Common myeloid progenitor, CD34-positive (primary cell): Measurements from ENCODE around the gene FAM98C.
A peak's percentile ranks its signal among the peaks of the same experiment; 100 is the strongest.

Experiments used
- CTCF ChIA-PET: fragments of 350-600 bp; sonication (Branson Sonifier 250); formaldehyde crosslinking; loops from one replicate; lab custom pipeline; 2021; ENCODE audit warnings: antibody characterized with exemption; lab: Charles Lee
- POLR2A ChIA-PET: fragments of 350-600 bp; sonication (Branson Sonifier 250); formaldehyde crosslinking; loops from one replicate; lab custom pipeline; 2021; ENCODE audit warnings: antibody characterized with exemption; lab: Charles Lee
- DNase-seq, 3 donors: peaks; one replicate each; pipeline versions ENCODE4 v3.0.0 to v3.0.0-alpha.2; 2013
- H3K27ac ChIP-seq, 2 experiments: 1 replicate in 1 of 2; 2 replicates in 1 of 2; pipeline ENCODE4 v1.7.0; 2013; ENCODE audit warnings: inconsistent platforms in 2 of 2, low read length in 2 of 2, mild to moderate bottlenecking in 2 of 2, low read depth in 1 of 2, moderate library complexity in 1 of 2; ENCODE audit not compliant: severe bottlenecking in 2 of 2, insufficient read depth in 1 of 2, poor library complexity in 1 of 2
- H3K27me3 ChIP-seq, 5 experiments: replicated peaks in 2 of 5; 1 replicate in 3 of 5; 2 replicates in 2 of 5; pipeline versions ENCODE4 v1.6.1 to v1.7.0; 2013; ENCODE audit warnings: low read length in 4 of 5, mild to moderate bottlenecking in 2 of 5, moderate library complexity in 2 of 5, inconsistent platforms in 1 of 5; ENCODE audit not compliant: insufficient read depth in 5 of 5, control insufficient read depth in 4 of 5
- H3K36me3 ChIP-seq, 4 experiments: 1 replicate in 2 of 4; 2 replicates in 2 of 4; pipeline versions ENCODE4 v1.6.1 to v1.7.0; 2013; ENCODE audit warnings: low read length in 3 of 4, control low read depth in 1 of 4, mild to moderate bottlenecking in 1 of 4; ENCODE audit not compliant: control insufficient read depth in 4 of 4, insufficient read depth in 4 of 4
- H3K4me1 ChIP-seq, 4 experiments: 1 replicate in 3 of 4; 2 replicates in 1 of 4; pipeline versions ENCODE4 v1.6.1 to v1.7.1; 2013; ENCODE audit warnings: low read length in 3 of 4, mild to moderate bottlenecking in 3 of 4, control low read depth in 1 of 4, inconsistent platforms in 1 of 4, moderate library complexity in 1 of 4; ENCODE audit not compliant: control insufficient read depth in 4 of 4, insufficient read depth in 4 of 4; ENCODE audit errors: control extremely low read depth in 1 of 4
- H3K4me3 ChIP-seq, 7 experiments: 1 replicate in 4 of 7; 2 replicates in 3 of 7; pipeline versions ENCODE4 v1.5.1 to v1.7.0; 2013; ENCODE audit warnings: mild to moderate bottlenecking in 7 of 7, low read length in 6 of 7, moderate library complexity in 6 of 7, inconsistent platforms in 2 of 7, low read depth in 2 of 7, control low read depth in 1 of 7; ENCODE audit not compliant: insufficient read depth in 4 of 7, control insufficient read depth in 1 of 7; ENCODE audit errors: extremely low read depth in 1 of 7
- H3K9me3 ChIP-seq, 5 experiments: 1 replicate in 4 of 5; 2 replicates in 1 of 5; pipeline versions ENCODE4 v1.6.1 to v1.7.1; 2013; ENCODE audit warnings: low read length in 4 of 5, mild to moderate bottlenecking in 2 of 5, inconsistent platforms in 1 of 5, low read depth in 1 of 5, moderate library complexity in 1 of 5; ENCODE audit not compliant: control insufficient read depth in 4 of 5, insufficient read depth in 2 of 5; ENCODE audit errors: control extremely low read depth in 1 of 5
- WGBS: methylation state at CpG from one replicate; pipeline ENCODE4 v1.1.5; 2013; ENCODE audit not compliant: insufficient coverage; 5-methylcytosine and 5-hydroxymethylcytosine counted together

FAM98C gene

DNA sequence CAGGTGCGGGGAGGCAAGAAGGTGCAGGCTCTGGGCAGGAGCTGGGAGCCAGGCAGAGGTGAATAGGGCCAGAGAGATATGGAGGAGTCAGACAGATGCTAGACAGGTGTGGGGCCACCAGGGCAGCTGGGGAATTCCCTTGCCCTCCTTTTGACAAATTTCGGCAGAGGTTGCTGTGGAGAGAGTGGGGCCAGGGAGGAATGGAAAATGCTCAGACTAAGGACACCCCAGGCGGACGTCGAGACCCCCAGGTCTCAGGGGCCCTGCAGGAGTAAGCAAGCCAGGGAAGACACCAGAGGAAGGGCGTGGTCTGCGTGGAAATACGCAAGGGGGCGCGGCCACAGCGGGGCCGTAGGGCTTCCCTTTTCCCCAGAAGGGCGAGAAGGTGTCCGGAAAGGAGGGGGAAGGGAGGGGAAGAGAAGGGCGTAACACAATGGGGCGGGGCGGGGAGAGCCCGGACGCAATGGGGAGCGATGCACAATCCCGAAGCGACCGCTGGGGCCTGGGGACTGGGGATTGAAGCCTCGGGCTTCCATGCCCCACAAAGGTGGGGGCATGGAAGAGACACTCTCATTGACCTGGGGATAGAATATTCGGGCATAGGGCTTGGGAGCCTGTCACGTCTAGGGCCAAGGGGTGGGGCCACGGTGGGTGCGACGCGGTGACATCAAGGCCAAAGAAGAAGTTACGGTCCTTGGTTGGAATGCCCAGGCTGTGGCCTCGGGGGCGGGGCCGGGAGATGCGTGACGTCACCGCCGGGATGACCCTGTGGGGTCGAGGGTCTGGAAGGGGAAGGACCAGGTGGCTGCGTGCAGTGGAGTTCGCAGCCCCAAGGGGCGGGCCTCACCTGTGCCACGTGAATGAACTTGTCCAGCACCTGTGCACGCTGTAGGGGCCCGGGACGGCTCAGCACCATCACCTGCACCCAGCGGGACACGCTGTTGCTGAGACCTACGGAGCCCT lies 14.9 kb downstream of the FAM98C start:
- CTCF ChIA-PET: interaction anchor here (0.5 to 1.2 kb wide), 2 partner anchors 12 to 15 kb away, joined by 4 read pairs; partner anchors contain the start of gene FAM98C
- Histone ChIP-seq H3K9me3 (no peaks in the 10 kb centered on the region), H3K4me3 (peak overlapping the region in 5 of 7 experiments; percentile 22 to 75 (median 58)), H3K27ac (no peak overlapping the region), H3K27me3 (no peaks in the 10 kb centered on the region), H3K36me3 (peaks cover 0 to 36% (median 2%) of the 10 kb centered on the region in 4 experiments), H3K4me1 (peaks cover 0 to 15% (median 14%) of the 10 kb centered on the region in 4 experiments)
- peak; percentile 77 to 79 (median 79) for DNase-seq
- 23% methylated on average over 40 of the region's 49 CpGs for WGBS
- POLR2A ChIA-PET: no interaction called here

DNA sequence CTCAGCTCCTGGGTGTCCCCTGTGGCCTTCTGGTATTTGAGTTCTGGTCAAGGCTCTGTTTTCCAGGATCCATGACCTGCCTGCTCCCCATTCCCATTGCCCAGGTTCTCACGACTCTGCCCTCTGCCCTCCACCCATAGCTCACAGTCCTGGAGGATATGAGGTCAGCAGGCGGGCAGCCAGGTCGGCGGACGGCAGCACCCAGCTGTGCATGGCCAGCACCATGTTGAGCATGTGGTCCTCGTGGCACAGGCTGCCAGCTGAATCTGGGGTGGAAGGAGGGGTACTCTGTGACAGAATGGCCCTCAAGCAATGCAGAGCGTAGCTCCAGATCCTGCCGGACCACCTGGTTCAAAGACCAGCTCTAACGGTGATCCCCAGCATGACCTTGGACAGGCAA lies 18.0 kb downstream of the FAM98C start:
- no peak overlapping the region for H3K4me3 ChIP-seq
- ChIA-PET POLR2A (interaction anchor here (0.7 kb wide), 1 partner anchor 95 kb away, joined by 4 read pairs; no protein-coding TSS in a partner anchor), CTCF (interaction anchor here (0.8 to 1.2 kb wide), 3 partner anchors 14 to 18 kb away, joined by 3 to 4 read pairs (median 3); partner anchors contain the start of gene FAM98C)
- 96% methylated on average over 9 of the region's 9 CpGs for WGBS
- H3K9me3 ChIP-seq: no peaks in the 10 kb centered on the region
- DNase-seq: no peak
- H3K27me3 ChIP-seq: no peaks in the 10 kb centered on the region
- peaks cover 0 to 20% (median 2%) of the 10 kb centered on the region in 4 experiments for H3K36me3 ChIP-seq
- H3K27ac ChIP-seq: no peak overlapping the region
- H3K4me1 ChIP-seq: peaks cover 0 to 31% (median 22%) of the 10 kb centered on the region in 4 experiments

DNA sequence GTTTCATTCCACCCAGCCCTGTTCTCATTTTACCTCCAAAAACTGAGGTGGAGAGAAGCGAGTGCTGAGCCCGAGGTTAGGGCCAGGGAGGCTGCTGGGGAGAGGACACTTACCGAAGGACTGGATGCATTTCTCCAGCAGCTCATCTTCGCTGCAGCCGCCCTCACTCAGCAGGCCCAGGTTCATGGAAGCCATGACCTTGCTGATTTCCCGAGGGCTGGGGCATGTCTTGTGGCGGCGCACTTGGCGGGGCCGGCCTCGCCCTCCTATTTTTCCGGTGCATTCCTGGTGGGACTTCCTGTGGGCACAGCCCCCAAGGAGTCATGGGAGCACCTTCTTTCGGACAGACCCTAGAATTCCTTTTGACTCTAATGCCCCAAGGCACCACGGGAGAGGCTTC lies 19.0 kb downstream of the FAM98C start:
- H3K9me3 ChIP-seq: no peaks in the 10 kb centered on the region
- POLR2A ChIA-PET: no interaction called here
- H3K27me3 ChIP-seq: no peaks in the 10 kb centered on the region
- no peak for DNase-seq
- 96% methylated on average over 12 of the region's 14 CpGs for WGBS
- no peak overlapping the region for H3K27ac ChIP-seq
- H3K4me3 ChIP-seq: no peak overlapping the region
- CTCF ChIA-PET: interaction anchor here (1.2 kb wide), 2 partner anchors 15 to 17 kb away, joined by 4 read pairs; no protein-coding TSS in a partner anchor
- peaks cover 0 to 37% (median 28%) of the 10 kb centered on the region in 4 experiments for H3K4me1 ChIP-seq
- peaks cover 0 to 17% (median 2%) of the 10 kb centered on the region in 4 experiments for H3K36me3 ChIP-seq

DNA sequence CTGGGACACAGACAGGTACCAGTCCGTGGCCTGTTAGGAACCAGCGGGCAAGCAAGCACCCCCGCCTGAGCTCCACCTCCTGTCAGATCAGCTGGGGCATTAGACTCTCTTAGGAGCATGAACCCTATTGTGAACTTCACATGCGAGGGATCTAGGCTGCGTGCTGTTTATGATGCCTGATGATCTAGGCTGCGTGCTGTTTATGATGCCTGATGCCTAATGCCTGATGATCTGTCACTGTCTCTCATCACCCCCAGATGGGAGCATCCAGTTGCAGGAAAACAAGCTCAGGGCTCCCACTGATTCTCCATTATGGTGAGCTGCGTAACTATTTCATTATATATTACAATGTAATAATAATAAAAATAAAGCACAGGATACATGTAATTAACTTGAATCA lies 19.5 kb downstream of the FAM98C start:
- no peak overlapping the region for H3K4me3 ChIP-seq
- H3K36me3 ChIP-seq: peaks cover 0 to 11% (median 0%) of the 10 kb centered on the region in 4 experiments
- 92% methylated on average over 4 of the region's 7 CpGs for whole genome bisulfite sequencing
- no peak for DNase-seq
- H3K4me1 ChIP-seq: peaks cover 0 to 39% (median 26%) of the 10 kb centered on the region in 4 experiments
- ChIA-PET CTCF (interaction anchor here (1.2 kb wide), 1 partner anchor 18 kb away, joined by 4 read pairs; no protein-coding TSS in a partner anchor), POLR2A (no interaction called here)
- H3K27me3 ChIP-seq: no peaks in the 10 kb centered on the region
- no peak overlapping the region for H3K27ac ChIP-seq
- no peaks in the 10 kb centered on the region for H3K9me3 ChIP-seq

DNA sequence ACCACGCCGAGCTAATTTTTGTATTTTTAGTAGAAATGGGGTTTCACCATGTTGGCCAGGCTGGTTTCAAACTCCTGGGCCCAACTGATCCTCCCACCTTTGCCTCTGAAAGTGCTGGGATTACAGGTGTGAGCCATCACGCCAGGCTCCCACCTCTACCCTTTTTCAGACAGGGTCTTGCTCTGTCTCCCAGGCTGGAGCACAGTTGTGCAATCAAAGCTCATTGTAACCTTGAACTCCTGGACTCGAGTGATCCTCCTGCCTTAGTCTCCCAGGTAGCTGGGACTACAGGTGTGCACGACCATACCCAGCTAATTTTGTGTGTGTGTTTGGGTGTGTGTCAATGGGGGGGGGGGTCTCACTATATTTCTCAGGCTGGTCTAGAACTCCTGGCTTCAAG lies 21.4 kb downstream of the FAM98C start:
- no peak overlapping the region for H3K27ac ChIP-seq
- 100% methylated on average over 2 of the region's 5 CpGs for WGBS
- ChIA-PET POLR2A (no interaction called here), CTCF (interaction anchor here (1.0 to 3.6 kb wide), 3 partner anchors 14 to 20 kb away, joined by 3 to 15 read pairs (median 5); no protein-coding TSS in a partner anchor)
- no peak for DNase-seq
- peaks cover 0 to 39% (median 15%) of the 10 kb centered on the region in 4 experiments for H3K4me1 ChIP-seq
- H3K9me3 ChIP-seq: no peaks in the 10 kb centered on the region
- no peaks in the 10 kb centered on the region for H3K27me3 ChIP-seq
- H3K36me3 ChIP-seq: peaks cover 0 to 7% (median 0%) of the 10 kb centered on the region in 4 experiments
- no peak overlapping the region for H3K4me3 ChIP-seq

DNA sequence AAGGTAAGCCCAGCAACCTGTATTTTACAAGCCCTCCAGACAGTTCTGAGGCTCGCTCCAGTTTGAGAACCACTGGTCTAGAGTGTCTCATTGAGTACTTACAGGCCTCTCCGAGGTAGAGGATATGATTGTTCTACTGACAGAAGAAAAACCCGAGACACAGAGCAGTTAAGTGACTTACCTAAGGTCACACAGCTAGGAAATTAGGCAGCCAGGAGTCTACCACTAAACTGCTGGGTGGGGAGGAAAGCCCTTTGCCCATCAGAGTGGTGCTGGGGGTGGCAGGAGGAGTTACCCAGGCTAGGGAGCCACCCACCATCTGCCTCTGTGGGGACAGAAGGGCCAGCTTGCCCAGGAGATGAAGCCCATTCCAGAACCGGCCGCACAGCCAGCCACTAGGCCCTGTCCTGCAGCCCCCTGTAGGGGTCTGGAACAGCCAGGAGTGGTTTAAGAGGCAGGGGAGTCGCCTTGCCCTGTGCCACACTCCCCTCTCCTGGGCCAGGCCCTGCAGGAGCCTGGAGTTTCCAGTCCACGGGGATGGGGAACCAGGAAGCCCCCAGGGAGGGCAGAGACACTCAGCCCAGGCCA lies 22.4 kb downstream of the FAM98C start:
- no peaks in the 10 kb centered on the region for H3K9me3 ChIP-seq
- peak overlapping the region; percentile 31 to 81 (median 66) for H3K4me3 ChIP-seq
- H3K4me1 ChIP-seq: peaks cover 3 to 44% (median 18%) of the 10 kb centered on the region in 4 experiments
- no peak for DNase-seq
- ChIA-PET CTCF (interaction anchor here (0.8 to 3.6 kb wide), 5 partner anchors 9 to 23 kb away, joined by 3 to 15 read pairs (median 5); partner anchors contain the start of gene FAM98C), POLR2A (no interaction called here)
- H3K27ac ChIP-seq: peak overlapping the region in 1 of 2 experiments; percentile 69
- peaks cover 0 to 7% (median 0%) of the 10 kb centered on the region in 4 experiments for H3K36me3 ChIP-seq
- H3K27me3 ChIP-seq: no peaks in the 10 kb centered on the region
- WGBS: 69% methylated on average over 3 of the region's 7 CpGs
